ENCODE results near the gene PIK3C2A.

PIK3C2A gene

DNA sequence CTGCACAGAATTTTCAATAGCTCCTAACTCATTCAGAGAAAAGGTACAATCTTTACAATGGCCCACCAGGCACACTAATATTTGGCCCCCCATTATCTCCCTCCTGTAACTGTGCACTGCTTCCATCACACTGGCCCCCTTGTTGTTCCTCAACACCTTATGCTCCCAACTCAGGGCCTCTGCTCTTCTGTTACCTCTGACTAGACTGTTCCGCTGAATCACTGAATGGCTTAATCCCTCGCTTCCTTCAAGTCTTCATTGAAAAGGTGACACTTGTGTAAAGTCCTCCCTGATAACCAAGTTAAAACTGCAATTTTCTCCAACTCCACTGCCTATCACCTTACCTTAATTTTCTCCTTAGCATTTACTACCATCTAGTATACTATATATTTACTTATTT lies 21.8 kb downstream of the PIK3C2A start:
- no peak for DNase-seq (ENCODE audit: low read depth, low spot score)
- TF ChIP-seq, protein P1, sequence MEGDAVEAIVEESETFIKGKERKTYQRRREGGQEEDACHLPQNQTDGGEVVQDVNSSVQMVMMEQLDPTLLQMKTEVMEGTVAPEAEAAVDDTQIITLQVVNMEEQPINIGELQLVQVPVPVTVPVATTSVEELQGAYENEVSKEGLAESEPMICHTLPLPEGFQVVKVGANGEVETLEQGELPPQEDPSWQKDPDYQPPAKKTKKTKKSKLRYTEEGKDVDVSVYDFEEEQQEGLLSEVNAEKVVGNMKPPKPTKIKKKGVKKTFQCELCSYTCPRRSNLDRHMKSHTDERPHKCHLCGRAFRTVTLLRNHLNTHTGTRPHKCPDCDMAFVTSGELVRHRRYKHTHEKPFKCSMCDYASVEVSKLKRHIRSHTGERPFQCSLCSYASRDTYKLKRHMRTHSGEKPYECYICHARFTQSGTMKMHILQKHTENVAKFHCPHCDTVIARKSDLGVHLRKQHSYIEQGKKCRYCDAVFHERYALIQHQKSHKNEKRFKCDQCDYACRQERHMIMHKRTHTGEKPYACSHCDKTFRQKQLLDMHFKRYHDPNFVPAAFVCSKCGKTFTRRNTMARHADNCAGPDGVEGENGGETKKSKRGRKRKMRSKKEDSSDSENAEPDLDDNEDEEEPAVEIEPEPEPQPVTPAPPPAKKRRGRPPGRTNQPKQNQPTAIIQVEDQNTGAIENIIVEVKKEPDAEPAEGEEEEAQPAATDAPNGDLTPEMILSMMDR (IDR thresholded peaks at IDR 0.05; ENCODE audit: low read depth, low read length) = no peak
- in situ Hi-C loops (cut with HindIII; ENCODE audit: low sequenced_read_pairs) = no loop called here
- no peak overlapping the region for H3K4me3 ChIP-seq (ENCODE audit: low read depth, low read length)

DNA sequence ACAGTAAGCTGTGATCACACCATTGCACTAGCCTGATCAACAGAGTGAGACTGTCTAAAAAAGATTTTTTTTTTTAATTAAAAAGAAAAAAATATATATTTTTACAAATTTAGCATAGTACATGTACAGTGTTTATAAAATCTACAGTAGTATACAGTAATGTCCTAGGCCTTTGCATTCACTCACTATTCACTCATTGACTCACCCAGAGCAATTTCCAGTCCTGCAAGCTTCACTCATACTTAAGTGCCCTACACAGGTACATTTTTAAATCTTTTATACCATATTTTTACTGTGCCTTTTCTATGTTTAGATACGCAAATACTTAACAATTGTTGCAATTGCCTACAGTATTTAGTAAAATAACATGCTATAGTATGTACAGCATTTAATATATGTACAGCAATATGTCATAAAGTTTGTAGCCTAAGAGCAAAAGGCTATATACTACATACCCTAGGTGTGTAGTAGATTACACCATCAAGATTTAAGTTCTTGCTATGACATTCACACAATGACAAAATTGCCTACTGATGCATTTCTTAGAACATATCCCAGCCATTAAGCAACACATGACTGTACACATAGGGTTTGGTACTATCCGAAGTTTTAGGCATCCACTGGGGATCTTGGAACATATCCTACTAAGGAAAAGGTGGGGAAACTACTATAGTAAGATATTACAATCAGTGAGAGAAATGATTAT lies 22.8 kb downstream of the PIK3C2A start:
- TF ChIP-seq, protein P1 (IDR thresholded peaks at IDR 0.05; ENCODE audit: low read depth, low read length) = no peak
- no peak for DNase-seq (ENCODE audit: low read depth, low spot score)
- no peak overlapping the region for H3K4me3 ChIP-seq (ENCODE audit: low read depth, low read length)
- in situ Hi-C loops (cut with HindIII; ENCODE audit: low sequenced_read_pairs) = no loop called here

DNA sequence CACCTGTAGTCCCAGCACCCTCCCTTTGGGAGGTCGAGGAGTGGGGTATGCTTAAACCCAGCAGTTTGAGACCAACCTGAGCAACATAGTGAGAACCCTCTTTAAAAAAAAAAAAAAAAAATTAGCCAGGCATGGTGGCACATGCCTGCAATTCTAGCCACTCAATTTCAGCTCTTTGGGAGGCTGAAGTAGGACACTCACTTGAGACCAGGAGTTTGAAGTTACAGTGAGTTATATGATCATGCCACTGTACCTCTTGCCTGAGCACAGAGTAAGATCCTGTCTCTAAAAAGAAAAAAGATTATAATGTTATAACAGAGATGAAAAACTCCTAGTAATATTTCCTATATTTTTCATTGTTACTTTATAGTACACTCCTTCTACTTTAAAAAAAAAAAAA lies 23.9 kb downstream of the PIK3C2A start:
- no peak for DNase-seq (ENCODE audit: low read depth, low spot score)
- TF ChIP-seq, protein P1 (IDR thresholded peaks at IDR 0.05; ENCODE audit: low read depth, low read length) = no peak
- no peak overlapping the region for H3K4me3 ChIP-seq (ENCODE audit: low read depth, low read length)
- in situ Hi-C loops (cut with HindIII; ENCODE audit: low sequenced_read_pairs) = no loop called here

DNA sequence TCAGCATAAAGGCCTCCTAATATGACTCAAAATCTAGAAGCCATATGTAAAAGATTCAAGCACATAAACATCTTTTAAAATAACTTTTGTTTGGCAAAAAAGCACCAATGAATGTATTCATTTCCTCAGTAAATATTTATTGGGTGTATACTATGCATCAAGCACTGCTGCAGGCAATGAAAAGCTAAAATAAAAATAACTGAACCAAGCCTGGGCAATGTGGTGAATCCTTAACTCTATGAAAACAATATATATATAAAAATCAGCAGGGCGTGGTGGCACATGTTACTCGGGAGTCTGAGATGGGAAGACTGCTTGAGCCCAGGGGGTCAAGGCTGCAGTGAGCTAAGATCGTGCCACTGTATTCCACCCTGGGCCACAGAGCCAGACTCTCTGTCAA lies 27.8 kb downstream of the PIK3C2A start:
- TF ChIP-seq, protein P1 (IDR thresholded peaks at IDR 0.05; ENCODE audit: low read depth, low read length) = no peak
- no peak overlapping the region for H3K4me3 ChIP-seq (ENCODE audit: low read depth, low read length)
- no peak for DNase-seq (ENCODE audit: low read depth, low spot score)
- in situ Hi-C loops (cut with HindIII; ENCODE audit: low sequenced_read_pairs) = no loop called here

DNA sequence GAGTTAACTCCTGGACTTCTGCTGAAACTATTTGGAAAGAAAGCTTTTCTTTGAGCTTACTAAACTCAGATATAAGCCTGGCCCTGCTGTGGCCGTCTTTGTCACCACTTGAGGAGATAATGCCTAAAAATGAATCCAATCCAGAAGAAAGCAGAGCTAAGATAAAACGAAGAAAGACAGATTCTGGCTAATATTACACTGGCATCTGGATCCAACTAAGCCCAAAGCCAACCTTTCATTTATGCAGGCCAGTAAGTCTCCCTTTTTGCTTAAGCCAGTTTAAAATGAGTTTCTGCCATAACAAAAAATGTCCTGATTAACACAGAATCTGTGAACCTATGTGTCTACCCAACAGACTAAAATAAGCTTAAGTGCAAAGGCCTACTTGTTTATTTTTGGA lies 34.5 kb downstream of the PIK3C2A start:
- H3K4me3 ChIP-seq (ENCODE audit: low read depth, low read length) = no peak overlapping the region
- in situ Hi-C loops (cut with HindIII; ENCODE audit: low sequenced_read_pairs) = no loop called here
- DNase-seq (ENCODE audit: low read depth, low spot score) = no peak
- TF ChIP-seq, protein P1 (IDR thresholded peaks at IDR 0.05; ENCODE audit: low read depth, low read length) = no peak

DNA sequence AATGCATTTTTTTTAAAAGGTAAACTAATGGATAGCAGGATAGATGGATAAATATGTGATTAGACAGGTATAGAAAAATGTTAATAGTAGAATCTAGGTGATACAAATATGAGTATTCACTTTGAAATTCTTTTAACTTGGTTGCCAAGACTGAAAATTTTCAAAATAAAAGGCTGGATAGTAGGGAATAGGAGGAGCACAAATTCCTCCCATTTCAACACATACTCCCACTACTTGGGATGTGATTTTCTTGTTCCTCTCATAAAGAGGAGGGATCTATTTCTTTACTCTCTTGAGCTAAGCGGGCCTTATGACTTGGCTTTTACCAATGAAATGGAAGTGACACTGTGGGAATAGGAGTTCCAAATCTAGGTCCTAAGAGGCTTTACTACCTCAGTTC lies 35.9 kb downstream of the PIK3C2A start:
- in situ Hi-C loops (cut with HindIII; ENCODE audit: low sequenced_read_pairs) = no loop called here
- TF ChIP-seq, protein P1 (IDR thresholded peaks at IDR 0.05; ENCODE audit: low read depth, low read length) = no peak
- DNase-seq (ENCODE audit: low read depth, low spot score) = no peak
- H3K4me3 ChIP-seq (ENCODE audit: low read depth, low read length) = no peak overlapping the region
